Kidney epithelial cell (primary cell): Measurements from ENCODE around the gene TMEM97. TPM values are rescaled to one million over a fixed set of nuclear protein-coding genes. Genes with fewer than 3 reads are reported as not detected.

Experiments
- DNase-seq: peaks from one replicate; pipeline ENCODE4 v3.0.0-alpha.2; 2010; ENCODE audit warnings: low read depth
- H3K27me3 ChIP-seq: 2 replicates; pipeline ENCODE4 v1.6.0; 2011; ENCODE audit warnings: low read length; ENCODE audit not compliant: control insufficient read depth, insufficient read depth
- H3K36me3 ChIP-seq: 2 replicates; pipeline ENCODE4 v1.5.1; 2011; ENCODE audit warnings: low read length; ENCODE audit not compliant: control insufficient read depth, insufficient read depth
- H3K4me3 ChIP-seq: 2 replicates; pipeline ENCODE4 v1.5.1; 2011; ENCODE audit warnings: low read depth, mild to moderate bottlenecking, control low read depth, low read length
- total RNA-seq: library from RNA; depleted of rRNA; stranded (reverse); fragments of >200 nt; gene quantifications from 2 replicates; pipeline ENCODE4 v1.2.3, GENCODE V29; 2015
- TF ChIP-seq, protein P1 (sequence below): IDR thresholded peaks from 2 replicates; pipeline ENCODE4 v1.5.1; 2011; ENCODE audit warnings: mild to moderate bottlenecking, moderate library complexity, low read length, control low read depth, inconsistent platforms; ENCODE audit not compliant: insufficient read depth, poor library complexity, severe bottlenecking

The TMEM97 gene
- total RNA-seq, 1 donor from 2014 or later: 25.1 TPM

GRCh38 chr17:28367641-28368305 is 48.8 kb downstream of the TMEM97 start:
- Histone ChIP-seq H3K4me3 (no peak overlapping the region), H3K36me3 (no peaks in the 10 kb centered on the region), H3K27me3 (peaks cover 7% of the 10 kb centered on the region)
- TF ChIP-seq, protein P1, sequence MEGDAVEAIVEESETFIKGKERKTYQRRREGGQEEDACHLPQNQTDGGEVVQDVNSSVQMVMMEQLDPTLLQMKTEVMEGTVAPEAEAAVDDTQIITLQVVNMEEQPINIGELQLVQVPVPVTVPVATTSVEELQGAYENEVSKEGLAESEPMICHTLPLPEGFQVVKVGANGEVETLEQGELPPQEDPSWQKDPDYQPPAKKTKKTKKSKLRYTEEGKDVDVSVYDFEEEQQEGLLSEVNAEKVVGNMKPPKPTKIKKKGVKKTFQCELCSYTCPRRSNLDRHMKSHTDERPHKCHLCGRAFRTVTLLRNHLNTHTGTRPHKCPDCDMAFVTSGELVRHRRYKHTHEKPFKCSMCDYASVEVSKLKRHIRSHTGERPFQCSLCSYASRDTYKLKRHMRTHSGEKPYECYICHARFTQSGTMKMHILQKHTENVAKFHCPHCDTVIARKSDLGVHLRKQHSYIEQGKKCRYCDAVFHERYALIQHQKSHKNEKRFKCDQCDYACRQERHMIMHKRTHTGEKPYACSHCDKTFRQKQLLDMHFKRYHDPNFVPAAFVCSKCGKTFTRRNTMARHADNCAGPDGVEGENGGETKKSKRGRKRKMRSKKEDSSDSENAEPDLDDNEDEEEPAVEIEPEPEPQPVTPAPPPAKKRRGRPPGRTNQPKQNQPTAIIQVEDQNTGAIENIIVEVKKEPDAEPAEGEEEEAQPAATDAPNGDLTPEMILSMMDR: no peak
- no peak for DNase-seq

DNA sequence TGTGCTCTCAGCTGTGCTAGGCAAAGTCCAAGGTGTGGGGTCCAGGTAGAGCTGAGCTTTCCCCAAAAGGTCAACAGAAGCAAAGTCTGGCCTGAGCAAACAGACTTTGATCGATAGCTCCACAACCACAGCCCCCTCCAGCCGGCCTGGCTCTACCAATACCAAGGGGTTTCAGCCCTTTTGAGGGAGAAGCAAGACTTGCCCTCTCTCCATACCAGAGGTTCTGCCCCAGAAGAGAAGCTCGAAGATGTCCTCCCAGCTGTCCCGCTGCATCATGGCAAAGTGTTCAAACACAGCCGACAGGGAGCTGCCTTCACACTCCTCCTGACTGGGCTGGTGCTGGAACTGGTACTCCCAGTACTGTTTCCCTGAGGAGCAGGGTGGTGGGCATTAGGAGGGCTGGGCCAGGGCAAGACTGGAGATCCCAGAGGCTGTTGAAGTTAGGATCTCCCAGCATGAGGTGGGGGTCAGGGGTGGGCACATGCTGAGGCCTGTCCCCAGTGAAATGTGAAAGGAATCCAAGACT is 49.4 kb downstream of the TMEM97 start:
- TF ChIP-seq, protein P1: no peak
- Histone ChIP-seq H3K4me3 (no peak overlapping the region), H3K27me3 (peaks cover 11% of the 10 kb centered on the region), H3K36me3 (no peaks in the 10 kb centered on the region)
- DNase-seq: no peak

DNA sequence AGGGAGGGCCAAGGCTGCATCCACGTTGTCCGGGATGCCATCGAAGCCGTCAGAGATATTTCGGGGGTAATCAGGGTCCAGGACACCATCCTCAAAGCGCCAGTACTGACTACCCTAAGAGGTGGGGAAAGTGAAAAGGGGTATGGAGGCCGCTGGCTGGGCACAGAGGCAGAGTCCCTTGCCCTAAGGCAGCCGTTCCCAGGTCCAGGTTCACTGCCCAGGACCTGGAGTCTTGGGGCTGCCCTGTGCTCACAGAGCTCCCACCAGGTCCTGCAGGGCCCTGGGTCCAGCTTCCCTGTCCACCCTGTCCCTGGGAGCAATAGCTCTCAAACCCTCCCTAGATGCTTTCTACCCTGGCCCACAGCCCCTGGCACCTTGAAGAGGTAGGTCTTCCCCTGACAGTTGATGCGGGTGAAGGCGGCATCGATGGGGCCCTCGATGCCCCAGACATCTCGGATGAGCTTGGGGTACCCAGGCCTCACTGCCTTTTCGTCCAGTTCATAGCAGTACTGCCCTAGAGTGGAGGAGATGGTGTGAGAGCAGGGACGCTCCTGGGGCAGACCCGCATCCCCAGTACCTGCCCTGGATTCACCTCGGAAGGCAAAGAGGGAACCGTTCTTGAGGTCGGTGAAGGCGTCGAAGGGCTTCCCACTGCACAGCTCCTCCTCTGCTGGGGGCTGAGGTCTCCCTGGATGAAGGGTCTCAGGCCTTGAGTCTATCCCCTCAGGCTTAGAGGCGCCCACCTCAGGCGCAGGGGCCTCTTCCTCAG is 50.1 kb downstream of the TMEM97 start:
- H3K27me3 ChIP-seq: peaks cover 11% of the 10 kb centered on the region
- no peaks in the 10 kb centered on the region for H3K36me3 ChIP-seq
- TF ChIP-seq, protein P1: no peak
- no peak overlapping the region for H3K4me3 ChIP-seq
- no peak for DNase-seq

- no peaks in the 10 kb centered on the region for H3K36me3 ChIP-seq
- DNase-seq: no peak
- H3K27me3 ChIP-seq: peaks cover 11% of the 10 kb centered on the region
- TF ChIP-seq, protein P1: no peak
- H3K4me3 ChIP-seq: no peak overlapping the region
Observed at GRCh38 chr17:28369684-28370034, 50.7 kb downstream of the TMEM97 start.

- H3K27me3 ChIP-seq: peaks cover 11% of the 10 kb centered on the region
- TF ChIP-seq, protein P1: no peak
- DNase-seq: no peak
- no peak within 1 kb of the TSS for H3K4me3 ChIP-seq
- H3K36me3 ChIP-seq: no peaks in the 10 kb centered on the region
Observed at GRCh38 chr17:28370035-28370743, 51.2 kb downstream of the TMEM97 start, which contains the start of gene VTN. TSS of gene VTN (minus strand) at chr17:28370307. CDS start at chr17:28370203, 104 bp downstream.
